Heart right ventricle (tissue), 16 donors: ENCODE measurements around the gene SENP6. TPM values are rescaled to one million over a fixed set of nuclear protein-coding genes. Genes with fewer than 3 reads are reported as not detected.
"Not testable (repeated sequence)": the region's sequence is repeated elsewhere in the genome, so short reads cannot be mapped to it uniquely, and the experiment has no call there.

Source experiments
- ATAC-seq, 8 donors: fragments of 200-7000 bp; cut with Tn5 transposase; one replicate each; pipeline ENCODE4 v1.9.1; 2020; ENCODE audit warnings: mild to moderate bottlenecking in 8 of 8, moderate library complexity in 8 of 8, moderate number of reproducible peaks in 1 of 8
- DNase-seq, 2 donors: peaks; one replicate each; pipeline ENCODE4 v3.0.0-alpha.2; 2020
- H3K27ac ChIP-seq, 10 donors: fragments of 200-600 bp; sonication (generic) in 2 of 10; one replicate each; pipeline versions ENCODE4 v1.5.0 to v1.8.0; 2020 to 2022; ENCODE audit warnings: mild to moderate bottlenecking in 3 of 10
- H3K27me3 ChIP-seq, 7 donors: fragments of 200-600 bp; one replicate each; pipeline ENCODE4 v1.8.0; 2021 to 2022; ENCODE audit warnings: mild to moderate bottlenecking in 2 of 7
- H3K36me3 ChIP-seq, 9 donors: fragments of 200-600 bp; sonication (generic) in 1 of 9; one replicate each; pipeline versions ENCODE4 v1.5.0 to v1.8.0; 2020 to 2022; ENCODE audit warnings: mild to moderate bottlenecking in 2 of 9
- H3K4me1 ChIP-seq, 9 donors: fragments of 200-600 bp; sonication (generic) in 1 of 9; one replicate each; pipeline versions ENCODE4 v1.5.0 to v1.8.0; 2020 to 2022; ENCODE audit warnings: mild to moderate bottlenecking in 4 of 9
- H3K4me3 ChIP-seq, 10 donors: fragments of 200-600 bp; sonication (generic) in 2 of 10; one replicate each; pipeline versions ENCODE4 v1.5.0 to v1.8.0; 2020 to 2022; ENCODE audit warnings: mild to moderate bottlenecking in 7 of 10, moderate library complexity in 2 of 10
- H3K9me3 ChIP-seq, 11 donors: fragments of 200-600 bp in 10 of 11; sonication (generic) in 2 of 11; one replicate each; pipeline versions ENCODE4 v1.5.0 to v1.8.0; 2013 to 2022; ENCODE audit warnings: mild to moderate bottlenecking in 2 of 11, control low read depth in 1 of 11, moderate library complexity in 1 of 11
- WGBS, 2 donors: extraction: QIAGEN DNeasy Blood & Tissue Kit; methylation state at CpG; one replicate each; pipeline ENCODE4 v1.1.7; 2013; ENCODE audit warnings: inconsistent platforms in 1 of 2; 5-methylcytosine and 5-hydroxymethylcytosine counted together
- intact Hi-C, 10 donors: fragments of 100-400 bp; cut with DNase I; formaldehyde crosslinking; loops; one replicate each; pipeline versions ENCODE4 v1.11.1 to v1.14.2; 2022
- polyA plus RNA-seq, 2 donors: library from polyadenylated mRNA; stranded (reverse); fragments of 200-250 nt; gene quantifications; one replicate each; pipeline ENCODE4 v1.2.3, GENCODE V29; 2013
- total RNA-seq, 10 donors: library from RNA; stranded (reverse); fragmentation: NEBNext Ultra II Directional in 3 of 10; extraction: Animal tissue kit (Norgen Biotek cat#: 25700) in 3 of 10; gene quantifications; one replicate each; pipeline versions ENCODE4 v1.2.1 to v1.2.4, GENCODE V29; 2021 to 2023
- TF ChIP-seq, protein P1 (sequence below), 9 donors: fragments of 200-600 bp; sonication (generic) in 2 of 9; IDR thresholded peaks; one replicate each; pipeline versions ENCODE4 v1.5.0 to v1.8.0; 2021 to 2022; ENCODE audit warnings: antibody characterized with exemption in 9 of 9, mild to moderate bottlenecking in 5 of 9, moderate library complexity in 1 of 9
- donor health status: Arrhythmogenic right ventricular cardiomyopathy.
- donor health status: ischemic (EF 13 %, LVEDD 7.1; RV severe dilation, severe dysfunction).
- donor health status: healthy with polysubstance abuse.
- donor health status: DM: no; HTN: yes; CAD: no.
- donor health status: DM: no; HTN: no; CAD: no.
- donor health status: ischemic (EF 25% LVEDD 6.9; RV normal size, moderate dysfunction).
- donor health status: ischemic (EF 25% LVEDD 5.7; RV mildly dilated, moderate dysfunction).
- donor health status: healthy.
- donor health status: DM: yes; HTN: yes; CAD: no.
- donor health status: Ischemic cardiomyopathy.
- donor health status: ischemic (EF 35%, LVEDD 5.7; RV mildly dilated, moderate dysfunction).
- donor health status: nonischemic (EF 11% LVEDD 7.7; RV severe dilation, severe dysfunction).
- donor health status: DM: yes; HTN: yes; CAD: no.
- donor health status: PGD.
- donor health status: ischemic (EF 29% LVEDD 5.4; RV normal size, mild dysfunction).
- donor health status: nonischemic (EF 23%, LVEDD 6.1; RV moderate dilation, normal function).

SENP6 gene
- total and polyA plus RNA-seq, 12 donors = 14.1 to 72.5 (median 62.2) TPM

DNA sequence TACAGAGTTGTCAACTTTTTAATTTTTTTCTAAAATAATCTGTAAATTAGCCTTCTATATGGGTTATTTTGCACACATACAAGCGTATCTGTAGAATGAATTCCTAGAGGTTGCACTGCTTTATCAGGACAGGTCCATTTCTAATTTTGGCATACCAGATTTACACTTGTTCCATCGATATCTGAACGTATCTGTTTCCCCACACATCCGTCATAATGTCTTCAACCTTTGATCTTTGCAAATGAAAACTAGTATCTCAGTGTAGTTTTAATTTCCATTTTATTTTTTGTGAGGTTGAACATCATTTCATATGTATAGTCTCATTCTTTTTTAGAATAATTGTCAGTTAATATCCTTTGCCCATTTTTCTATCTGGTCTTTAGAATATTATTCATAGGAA, 22.7 kb downstream of the SENP6 start:
- H3K36me3 ChIP-seq = peaks cover 0 to 69% (median 12%) of the 10 kb centered on the region in 9 donors
- DNase-seq = no peak

DNA sequence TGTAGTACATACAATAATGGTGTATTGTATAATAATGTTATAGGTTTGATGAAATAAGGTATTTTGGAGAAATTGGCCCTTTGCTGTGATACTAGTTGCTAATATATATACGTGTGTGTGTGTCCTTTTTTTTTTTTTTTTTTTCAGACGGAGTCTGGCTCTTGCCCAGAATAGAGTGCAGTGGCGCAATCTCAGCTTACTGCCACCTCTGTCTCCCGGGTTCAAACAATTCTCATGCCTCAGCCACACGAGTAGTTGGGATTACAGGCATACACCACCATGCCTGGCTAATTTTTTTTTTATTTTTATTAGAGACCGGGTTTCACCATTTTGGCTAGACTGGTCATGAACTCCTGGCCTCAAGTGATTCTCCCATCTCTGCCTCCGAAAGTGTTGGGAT, 23.3 kb downstream of the SENP6 start:
- Histone ChIP-seq H3K9me3 (no peaks in the 10 kb centered on the region), H3K27me3 (no peaks in the 10 kb centered on the region), H3K4me1 (peaks cover 0 to 44% (median 24%) of the 10 kb centered on the region in 9 donors), H3K4me3 (no peak overlapping the region), H3K36me3 (peaks cover 0 to 76% (median 12%) of the 10 kb centered on the region in 9 donors), H3K27ac (no peak overlapping the region)
- no peak for DNase-seq
- intact Hi-C loops = no loop called here
- TF ChIP-seq, protein P1, sequence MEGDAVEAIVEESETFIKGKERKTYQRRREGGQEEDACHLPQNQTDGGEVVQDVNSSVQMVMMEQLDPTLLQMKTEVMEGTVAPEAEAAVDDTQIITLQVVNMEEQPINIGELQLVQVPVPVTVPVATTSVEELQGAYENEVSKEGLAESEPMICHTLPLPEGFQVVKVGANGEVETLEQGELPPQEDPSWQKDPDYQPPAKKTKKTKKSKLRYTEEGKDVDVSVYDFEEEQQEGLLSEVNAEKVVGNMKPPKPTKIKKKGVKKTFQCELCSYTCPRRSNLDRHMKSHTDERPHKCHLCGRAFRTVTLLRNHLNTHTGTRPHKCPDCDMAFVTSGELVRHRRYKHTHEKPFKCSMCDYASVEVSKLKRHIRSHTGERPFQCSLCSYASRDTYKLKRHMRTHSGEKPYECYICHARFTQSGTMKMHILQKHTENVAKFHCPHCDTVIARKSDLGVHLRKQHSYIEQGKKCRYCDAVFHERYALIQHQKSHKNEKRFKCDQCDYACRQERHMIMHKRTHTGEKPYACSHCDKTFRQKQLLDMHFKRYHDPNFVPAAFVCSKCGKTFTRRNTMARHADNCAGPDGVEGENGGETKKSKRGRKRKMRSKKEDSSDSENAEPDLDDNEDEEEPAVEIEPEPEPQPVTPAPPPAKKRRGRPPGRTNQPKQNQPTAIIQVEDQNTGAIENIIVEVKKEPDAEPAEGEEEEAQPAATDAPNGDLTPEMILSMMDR (IDR thresholded peaks at IDR 0.05) = no peak
- ATAC-seq = no peak
- 66 to 73% methylated on average over 7 of the region's 7 CpGs for WGBS, 2 donors

More for the DNA sequence above, 22.7 kb downstream of the SENP6 start:
- intact Hi-C loops = no loop called here
- no peak for ATAC-seq
- Histone ChIP-seq H3K4me1 (peaks cover 0 to 51% (median 31%) of the 10 kb centered on the region in 9 donors), H3K9me3 (no peaks in the 10 kb centered on the region), H3K27me3 (no peaks in the 10 kb centered on the region), H3K27ac (no peak overlapping the region), H3K4me3 (no peak overlapping the region)
- TF ChIP-seq, protein P1 (IDR thresholded peaks at IDR 0.05) = no peak
- 54 to 71% methylated on average over 4 of the region's 4 CpGs for WGBS, 2 donors

DNA sequence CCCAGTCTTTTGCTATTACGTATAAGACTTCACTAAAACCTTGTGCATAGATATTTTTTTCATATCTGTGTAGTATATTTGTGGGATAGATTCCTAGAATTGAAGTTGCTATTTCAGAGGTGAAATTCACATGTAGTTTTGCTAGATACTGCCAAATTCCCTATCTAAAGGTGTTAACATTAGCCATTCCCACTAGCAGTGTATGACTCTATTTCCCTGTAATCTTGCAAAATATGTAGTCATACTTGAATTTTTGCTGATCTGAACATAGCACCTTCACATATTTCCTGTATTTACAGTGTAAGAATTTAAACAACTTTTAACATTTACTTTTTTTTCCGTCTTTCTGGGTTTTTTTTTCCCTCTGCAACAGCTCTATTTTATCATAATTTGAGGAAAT, 24.9 kb downstream of the SENP6 start:
- TF ChIP-seq, protein P1 (IDR thresholded peaks at IDR 0.05) = no peak
- no peak for ATAC-seq
- no peaks in the 10 kb centered on the region for H3K27me3 ChIP-seq
- no peak overlapping the region for H3K4me3 ChIP-seq
- no peak for DNase-seq
- intact Hi-C loops = no loop called here
- peaks cover 0 to 36% (median 15%) of the 10 kb centered on the region in 9 donors for H3K4me1 ChIP-seq
- H3K36me3 ChIP-seq = peaks cover 0 to 83% (median 12%) of the 10 kb centered on the region in 9 donors
- WGBS, 2 donors = 92 to 94% methylated on average over 2 of the region's 2 CpGs
- no peak overlapping the region for H3K27ac ChIP-seq
- no peaks in the 10 kb centered on the region for H3K9me3 ChIP-seq

DNA sequence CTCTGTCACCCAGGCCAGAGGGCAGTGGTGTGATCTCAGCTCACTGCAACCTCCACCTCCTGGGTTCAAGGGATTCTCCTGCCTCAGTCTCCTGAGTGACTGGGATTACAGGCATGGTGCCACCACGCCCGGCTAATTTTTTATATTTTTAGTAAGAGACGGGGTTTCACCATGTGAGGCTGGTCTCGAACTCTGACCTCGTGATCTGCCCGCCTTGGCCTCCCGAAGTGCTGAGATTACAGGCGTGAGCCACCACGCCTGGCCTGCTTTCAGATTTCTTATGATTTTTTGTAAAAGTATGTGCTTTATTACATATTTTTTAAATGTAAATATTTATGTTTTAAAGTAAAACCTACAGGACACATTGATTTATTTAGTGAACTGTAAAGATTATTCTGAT, 26.0 kb downstream of the SENP6 start:
- Histone ChIP-seq H3K4me1 (peaks cover 0 to 36% (median 21%) of the 10 kb centered on the region in 9 donors), H3K36me3 (peaks cover 0 to 73% (median 12%) of the 10 kb centered on the region in 9 donors)
- intact Hi-C loops, DNase-seq, H3K27ac ChIP-seq, ATAC-seq, H3K4me3 ChIP-seq, H3K27me3 ChIP-seq, H3K9me3 ChIP-seq: not testable (repeated sequence)
- WGBS, 2 donors = 96% methylated on average over 9 of the region's 9 CpGs

DNA sequence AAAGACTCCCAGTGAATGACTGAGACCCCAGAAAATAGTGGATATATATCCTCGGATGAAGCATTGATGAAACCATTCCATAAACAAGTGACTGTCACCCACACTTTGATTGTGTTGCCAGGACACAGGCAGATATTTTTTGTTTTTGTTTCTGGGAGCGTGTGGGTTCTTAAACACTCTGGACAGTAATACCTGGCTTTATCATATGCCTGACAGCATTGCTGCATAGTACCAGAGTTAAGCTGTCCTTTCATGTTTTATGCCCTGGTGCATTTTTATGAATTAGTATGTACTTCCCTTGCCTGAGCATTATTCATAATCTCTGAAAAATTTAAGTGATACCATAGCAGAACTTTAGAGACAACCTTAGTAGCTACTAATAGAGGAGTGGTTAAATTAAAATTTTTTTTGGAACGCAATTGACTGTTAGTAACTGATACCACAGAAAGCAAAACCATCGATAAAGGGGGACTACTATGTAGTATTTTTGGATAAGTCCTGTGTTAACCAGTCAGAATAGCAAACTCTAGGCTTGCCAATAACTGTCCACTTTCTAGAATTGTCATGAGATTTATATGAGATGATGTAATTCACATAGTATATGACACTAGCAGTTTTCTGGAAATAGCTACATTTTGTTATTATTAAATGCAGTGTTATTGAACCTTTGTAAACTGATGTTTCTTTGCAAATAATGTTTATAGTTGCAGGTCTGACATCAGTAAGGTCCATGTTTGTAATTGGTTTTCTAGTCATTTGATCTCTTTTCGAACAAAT, 30.4 kb downstream of the SENP6 start:
- DNase-seq (no peak), ATAC-seq (peak in 5 of 8 donors; percentile 23 to 84 (median 66))
- no peak overlapping the region for H3K4me3 ChIP-seq
- intact Hi-C loops = no loop called here
- no peaks in the 10 kb centered on the region for H3K27me3 ChIP-seq
- H3K27ac ChIP-seq = peak overlapping the region in 3 of 10 donors; percentile 1 to 28 (median 6)
- peaks cover 0 to 76% (median 22%) of the 10 kb centered on the region in 9 donors for H3K36me3 ChIP-seq
- TF ChIP-seq, protein P1 (IDR thresholded peaks at IDR 0.05) = no peak
- H3K9me3 ChIP-seq = no peaks in the 10 kb centered on the region
- H3K4me1 ChIP-seq = peaks cover 0 to 35% (median 28%) of the 10 kb centered on the region in 9 donors
- WGBS, 2 donors = 59 to 63% methylated on average over 5 of the region's 5 CpGs
